HCT116 (cell line): Measurements from ENCODE around the gene ASF1A. TPM values are rescaled to one million over a fixed set of nuclear protein-coding genes. Genes with fewer than 3 reads are reported as not detected.
A peak's percentile ranks its signal among the peaks of the same experiment; 100 is the strongest.

Experiments used
- ATAC-seq: fragments of 200-7000 bp; cut with Tn5 transposase; 2 replicates; pipeline ENCODE4 v1.9.1; 2020; ENCODE audit warnings: mild to moderate bottlenecking, moderate library complexity
- BruUV-seq: library from RNA; stranded (reverse); fragments of 400-500 nt; replicated peaks from 2 replicates; lab custom pipeline; 2021; lab: Mats Ljungman, UMichigan
- CTCF ChIA-PET: fragments of 300-600 bp; sonication (Branson Sonifier 250); formaldehyde crosslinking; loops from one replicate; lab custom pipeline; 2021; ENCODE audit warnings: antibody characterized with exemption; lab: Charles Lee
- POLR2A ChIA-PET: fragments of 300-600, 350-600 bp; sonication (Branson Sonifier 250); formaldehyde crosslinking; loops from one replicate; lab custom pipeline; 2021; ENCODE audit warnings: antibody characterized with exemption; lab: Charles Lee
- RAD21 ChIA-PET, 2 experiments: fragments of 300-600 bp; sonication (Branson Sonifier 250); formaldehyde crosslinking; loops; one replicate each; lab custom pipeline; 2023; ENCODE audit warnings: low total read pairs in 2 of 2; ENCODE audit not compliant: uncharacterized antibody in 2 of 2, unreplicated experiment in 2 of 2, low non-redundant PET in 1 of 2; lab: Charles Lee
- DNase-seq: peaks from one replicate; pipeline ENCODE4 v3.0.0-alpha.2; 2010; ENCODE audit warnings: low read depth, low spot score
- H2AFZ ChIP-seq: fragments of 200-600 bp; shearing (Covaris generic), sonication (generic); 2 replicates; pipeline ENCODE4 v1.6.1; 2017; ENCODE audit warnings: low read depth, mixed run types, mixed read lengths, antibody characterized with exemption, low read length; ENCODE audit not compliant: poor library complexity, severe bottlenecking
- H3K27ac ChIP-seq: 2 replicates; pipeline ENCODE4 v1.5.1; 2012; ENCODE audit warnings: low read depth, low read length
- H3K27me3 ChIP-seq: fragments of 200-600 bp; sonication (generic); 2 replicates; pipeline ENCODE4 v1.6.1; 2016; ENCODE audit warnings: mixed run types, low read length, mixed read lengths; ENCODE audit not compliant: insufficient read depth
- H3K36me3 ChIP-seq, 2 experiments: fragments of 200-500 bp in 1 of 2; fragments of 200-600 bp in 1 of 2; sonication (Bioruptor generic) in 1 of 2; sonication (generic) in 1 of 2; 2 replicates each; pipeline versions ENCODE4 v1.5.1 to v1.6.1; 2014 to 2016; ENCODE audit warnings: low read length in 2 of 2, inconsistent platforms in 1 of 2, mixed read lengths in 1 of 2, mixed run types in 1 of 2; ENCODE audit not compliant: insufficient read depth in 2 of 2, control insufficient read depth in 1 of 2
- H3K4me1 ChIP-seq, 2 experiments: fragments of 200-600 bp in 1 of 2; sonication (generic) in 1 of 2; 2 replicates each; pipeline versions ENCODE4 v1.5.1 to v1.6.1; 2012 to 2017; ENCODE audit warnings: low read length in 2 of 2, inconsistent platforms in 1 of 2, mild to moderate bottlenecking in 1 of 2, mixed read lengths in 1 of 2, mixed run types in 1 of 2, moderate library complexity in 1 of 2; ENCODE audit not compliant: insufficient read depth in 2 of 2, control insufficient read depth in 1 of 2
- H3K4me2 ChIP-seq: fragments of 200-600 bp; sonication (generic); 2 replicates; pipeline ENCODE4 v1.6.1; 2017; ENCODE audit warnings: mixed run types, low read length, mixed read lengths
- H3K4me3 ChIP-seq, 2 experiments: fragments of 200-600 bp in 1 of 2; sonication (generic) in 1 of 2; replicated peaks in 1 of 2; 2 replicates each; pipeline ENCODE4 v1.5.1; 2011 to 2016; ENCODE audit warnings: low read length in 2 of 2, control low read depth in 1 of 2, low read depth in 1 of 2, mild to moderate bottlenecking in 1 of 2, mixed read lengths in 1 of 2, mixed run types in 1 of 2
- H3K79me2 ChIP-seq: fragments of 200-600 bp; sonication (generic); 2 replicates; pipeline ENCODE4 v1.6.1; 2017; ENCODE audit warnings: mild to moderate bottlenecking, mixed run types, low read length, moderate library complexity, mixed read lengths; ENCODE audit not compliant: insufficient read depth
- H3K9ac ChIP-seq: fragments of 200-600 bp; sonication (generic); 2 replicates; pipeline ENCODE4 v1.6.1; 2016; ENCODE audit warnings: low read length, mixed read lengths
- H3K9me2 ChIP-seq: fragments of 200-600 bp; sonication (generic), shearing (Covaris generic); 2 replicates; pipeline ENCODE4 v1.6.1; 2017; ENCODE audit warnings: mixed run types, mild to moderate bottlenecking, moderate library complexity; ENCODE audit not compliant: insufficient read depth
- H3K9me3 ChIP-seq, 2 experiments: fragments of 200-500 bp in 1 of 2; fragments of 200-600 bp in 1 of 2; sonication (Bioruptor generic) in 1 of 2; sonication (generic) in 1 of 2; 2 replicates each; pipeline ENCODE4 v1.6.1; 2014 to 2017; ENCODE audit warnings: low read length in 2 of 2, mixed read lengths in 2 of 2, inconsistent platforms in 1 of 2, low read depth in 1 of 2, mild to moderate bottlenecking in 1 of 2, mixed run types in 1 of 2, moderate library complexity in 1 of 2; ENCODE audit not compliant: control insufficient read depth in 1 of 2, insufficient read depth in 1 of 2
- H4K20me1 ChIP-seq: fragments of 200-600 bp; sonication (generic), shearing (Covaris generic); 2 replicates; pipeline ENCODE4 v1.6.1; 2017; ENCODE audit warnings: mixed run types, mild to moderate bottlenecking, moderate library complexity; ENCODE audit not compliant: insufficient read depth
- CBX3 ChIP-seq: IDR thresholded peaks from 2 replicates; pipeline ENCODE4 v1.6.1; 2012; ENCODE audit warnings: low read depth
- CEBPB ChIP-seq: IDR thresholded peaks from 2 replicates; pipeline ENCODE4 v1.6.1; 2012; ENCODE audit warnings: low read depth
- EGR1 ChIP-seq: IDR thresholded peaks from 2 replicates; pipeline ENCODE4 v1.6.1; 2012; ENCODE audit warnings: low read depth
- ELF1 ChIP-seq: IDR thresholded peaks from 2 replicates; pipeline ENCODE4 v1.6.1; 2012; ENCODE audit warnings: low read depth, borderline replicate concordance
- EZH2 ChIP-seq: fragments of 200-600 bp; sonication (generic); IDR thresholded peaks from 2 replicates; pipeline ENCODE4 v1.6.1; 2017; ENCODE audit warnings: antibody characterized with exemption, mixed run types
- EZH2phosphoT487 ChIP-seq: fragments of 200-600 bp; IDR thresholded peaks from 2 replicates; pipeline ENCODE4 v1.6.1; 2018; ENCODE audit warnings: antibody characterized with exemption, borderline replicate concordance
- POLR2A ChIP-seq: IDR thresholded peaks from 2 replicates; pipeline ENCODE4 v1.7.0; 2011; ENCODE audit warnings: borderline replicate concordance; ENCODE audit not compliant: insufficient read depth, insufficient read length; ENCODE audit errors: extremely low read depth
- SIN3A ChIP-seq: IDR thresholded peaks from 2 replicates; pipeline ENCODE4 v1.6.1; 2012; ENCODE audit warnings: low read depth
- SP1 ChIP-seq: IDR thresholded peaks from 2 replicates; pipeline ENCODE4 v1.6.1; 2012; ENCODE audit warnings: low read depth
- SRF ChIP-seq: IDR thresholded peaks from 2 replicates; pipeline ENCODE4 v1.6.1; 2012; ENCODE audit warnings: low read depth
- TCF7L2 ChIP-seq: IDR thresholded peaks from 2 replicates; pipeline ENCODE4 v1.7.0; 2011; ENCODE audit warnings: borderline replicate concordance, inconsistent platforms; ENCODE audit not compliant: insufficient read depth, insufficient read length; ENCODE audit errors: extremely low read depth
- YY1 ChIP-seq: IDR thresholded peaks from 2 replicates; pipeline ENCODE4 v1.6.1; 2011; ENCODE audit warnings: low read length, low read depth, moderate library complexity, mild to moderate bottlenecking; ENCODE audit not compliant: insufficient replicate concordance; ENCODE audit errors: extremely low read depth
- ZFX ChIP-seq: fragments of 450-650 bp; IDR thresholded peaks from 2 replicates; pipeline ENCODE4 v1.6.1; 2017
- ZNF274 ChIP-seq: fragments of 200-500 bp; sonication (Bioruptor generic); IDR thresholded peaks from 2 replicates; pipeline ENCODE4 v1.6.1; 2014; ENCODE audit warnings: mild to moderate bottlenecking, low read depth, low read length, inconsistent platforms
- intact Hi-C: fragments of 100-400 bp; cut with micrococcal nuclease; formaldehyde crosslinking; loops from 2 replicates; pipeline ENCODE4 v1.10.0; 2022
- total RNA-seq: library from RNA; stranded (reverse); gene quantifications from one replicate; pipeline ENCODE4 v1.2.1, GENCODE V29; 2021; ENCODE audit not compliant: unreplicated experiment
- TF ChIP-seq, protein P1 (sequence below): IDR thresholded peaks from 2 replicates; pipeline ENCODE4 v1.6.1; 2012; ENCODE audit warnings: low read depth
- TF ChIP-seq, protein P2 (sequence below): IDR thresholded peaks from 2 replicates; pipeline ENCODE4 v1.6.1; 2012
- TF ChIP-seq, protein P3 (sequence below): IDR thresholded peaks from 2 replicates; pipeline ENCODE4 v1.6.1; 2012

Gene ASF1A
- total RNA-seq, 1 experiment from 2014 or later, result 23.3 TPM

DNA sequence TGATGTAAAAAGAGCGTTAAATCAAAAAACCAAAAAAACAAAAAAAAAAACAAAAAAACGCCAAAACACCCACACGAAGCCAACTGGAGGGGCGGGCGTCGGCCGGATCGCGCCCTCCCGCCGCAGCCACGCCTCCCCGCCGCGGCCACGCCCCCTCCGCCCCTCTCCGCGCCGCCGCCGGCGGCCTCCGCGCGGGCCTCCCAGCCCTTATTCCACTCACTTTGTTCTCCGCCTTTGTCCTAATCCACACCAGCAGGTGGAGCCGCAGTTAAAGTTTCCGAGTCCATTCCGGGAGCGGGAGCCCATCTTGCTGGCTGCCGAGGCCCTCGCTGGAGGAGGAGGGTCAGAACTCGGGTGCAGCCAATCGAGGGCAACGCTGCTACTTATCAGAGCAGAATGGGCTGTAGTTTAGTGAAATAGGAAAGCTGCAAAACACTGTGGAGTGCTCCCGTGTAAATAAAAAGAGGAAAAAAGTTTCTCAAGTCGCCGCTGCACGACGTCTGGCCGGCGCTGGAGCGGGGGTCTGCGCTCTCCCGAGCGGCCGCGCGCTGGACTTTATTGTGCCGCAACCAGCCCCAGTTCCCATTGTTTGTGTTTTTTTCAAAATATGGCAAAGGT, at the start of gene ASF1A (continued):
- TF ChIP-seq, protein P1, sequence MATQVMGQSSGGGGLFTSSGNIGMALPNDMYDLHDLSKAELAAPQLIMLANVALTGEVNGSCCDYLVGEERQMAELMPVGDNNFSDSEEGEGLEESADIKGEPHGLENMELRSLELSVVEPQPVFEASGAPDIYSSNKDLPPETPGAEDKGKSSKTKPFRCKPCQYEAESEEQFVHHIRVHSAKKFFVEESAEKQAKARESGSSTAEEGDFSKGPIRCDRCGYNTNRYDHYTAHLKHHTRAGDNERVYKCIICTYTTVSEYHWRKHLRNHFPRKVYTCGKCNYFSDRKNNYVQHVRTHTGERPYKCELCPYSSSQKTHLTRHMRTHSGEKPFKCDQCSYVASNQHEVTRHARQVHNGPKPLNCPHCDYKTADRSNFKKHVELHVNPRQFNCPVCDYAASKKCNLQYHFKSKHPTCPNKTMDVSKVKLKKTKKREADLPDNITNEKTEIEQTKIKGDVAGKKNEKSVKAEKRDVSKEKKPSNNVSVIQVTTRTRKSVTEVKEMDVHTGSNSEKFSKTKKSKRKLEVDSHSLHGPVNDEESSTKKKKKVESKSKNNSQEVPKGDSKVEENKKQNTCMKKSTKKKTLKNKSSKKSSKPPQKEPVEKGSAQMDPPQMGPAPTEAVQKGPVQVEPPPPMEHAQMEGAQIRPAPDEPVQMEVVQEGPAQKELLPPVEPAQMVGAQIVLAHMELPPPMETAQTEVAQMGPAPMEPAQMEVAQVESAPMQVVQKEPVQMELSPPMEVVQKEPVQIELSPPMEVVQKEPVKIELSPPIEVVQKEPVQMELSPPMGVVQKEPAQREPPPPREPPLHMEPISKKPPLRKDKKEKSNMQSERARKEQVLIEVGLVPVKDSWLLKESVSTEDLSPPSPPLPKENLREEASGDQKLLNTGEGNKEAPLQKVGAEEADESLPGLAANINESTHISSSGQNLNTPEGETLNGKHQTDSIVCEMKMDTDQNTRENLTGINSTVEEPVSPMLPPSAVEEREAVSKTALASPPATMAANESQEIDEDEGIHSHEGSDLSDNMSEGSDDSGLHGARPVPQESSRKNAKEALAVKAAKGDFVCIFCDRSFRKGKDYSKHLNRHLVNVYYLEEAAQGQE, result no peak
- TF ChIP-seq TCF7L2 (peak; percentile 74), SIN3A (peak; percentile 35; the same call in 1 of the 2 replicates), SP1 (peak; percentile 80), EGR1 (no peak), CBX3 (peak; percentile 79)

DNA sequence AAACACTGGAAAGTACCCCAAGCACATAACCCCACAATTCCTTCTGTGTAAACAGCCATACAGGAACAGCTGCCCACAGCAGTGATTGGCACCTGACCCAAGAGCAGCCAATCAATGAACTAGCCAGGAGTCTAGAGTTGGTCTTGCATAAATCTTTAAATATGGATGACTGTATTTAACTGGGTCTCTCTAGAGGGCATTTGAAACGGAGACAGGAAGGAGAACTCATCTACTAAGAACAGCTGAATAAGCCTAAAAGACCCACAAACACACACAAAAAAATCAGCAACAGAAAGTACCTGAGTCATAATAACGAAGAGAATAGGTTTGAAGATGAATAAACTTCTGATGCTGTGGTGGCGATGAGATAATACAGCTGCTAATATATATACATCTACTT, 49.0 kb upstream of the ASF1A start:
- CTCF ChIA-PET, result no interaction called here
- BruUV-seq, result no TSS peak
- no peaks in the 10 kb centered on the region for H3K9me3 ChIP-seq

More for the DNA sequence above, 49.0 kb upstream of the ASF1A start:
- H3K4me3 ChIP-seq, result no peak overlapping the region
- no peaks in the 10 kb centered on the region for H3K9me2 ChIP-seq
- H4K20me1 ChIP-seq, result no peaks in the 10 kb centered on the region; the same call in 1 of the 2 replicates
- H3K4me1 ChIP-seq, result no peaks in the 10 kb centered on the region
- no peak overlapping the region for H2AFZ ChIP-seq
- no peak for ATAC-seq
- no peak overlapping the region for H3K9ac ChIP-seq
- TF ChIP-seq EZH2phosphoT487 (no peak), CEBPB (no peak), ELF1 (no peak), SP1 (no peak), TCF7L2 (no peak), SIN3A (no peak), POLR2A (no peak), EZH2 (no peak), SRF (no peak), YY1 (no peak), ZNF274 (no peak), ZFX (no peak)
- TF ChIP-seq, protein P1, result no peak
- TF ChIP-seq, protein P2, sequence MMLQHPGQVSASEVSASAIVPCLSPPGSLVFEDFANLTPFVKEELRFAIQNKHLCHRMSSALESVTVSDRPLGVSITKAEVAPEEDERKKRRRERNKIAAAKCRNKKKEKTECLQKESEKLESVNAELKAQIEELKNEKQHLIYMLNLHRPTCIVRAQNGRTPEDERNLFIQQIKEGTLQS, result no peak
- TF ChIP-seq, protein P3, sequence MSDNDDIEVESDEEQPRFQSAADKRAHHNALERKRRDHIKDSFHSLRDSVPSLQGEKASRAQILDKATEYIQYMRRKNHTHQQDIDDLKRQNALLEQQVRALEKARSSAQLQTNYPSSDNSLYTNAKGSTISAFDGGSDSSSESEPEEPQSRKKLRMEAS, result no peak
- no peaks in the 10 kb centered on the region for H3K36me3 ChIP-seq
- no peak overlapping the region for H3K27ac ChIP-seq
- intact Hi-C loops, result no loop called here
- ChIA-PET POLR2A (no interaction called here), RAD21 (no interaction called here)
- H3K79me2 ChIP-seq, result no peaks in the 10 kb centered on the region
- H3K4me2 ChIP-seq, result no peak overlapping the region
- H3K27me3 ChIP-seq, result no peaks in the 10 kb centered on the region
- no peak for DNase-seq
